ENCODE measurements around the gene UBAC2. TPM values are rescaled to one million over a fixed set of nuclear protein-coding genes. Genes with fewer than 3 reads are reported as not detected.

Gene UBAC2
- total RNA-seq, 4 donors from 2014 or later: 67.3 to 111 (median 93.8) TPM

DNA sequence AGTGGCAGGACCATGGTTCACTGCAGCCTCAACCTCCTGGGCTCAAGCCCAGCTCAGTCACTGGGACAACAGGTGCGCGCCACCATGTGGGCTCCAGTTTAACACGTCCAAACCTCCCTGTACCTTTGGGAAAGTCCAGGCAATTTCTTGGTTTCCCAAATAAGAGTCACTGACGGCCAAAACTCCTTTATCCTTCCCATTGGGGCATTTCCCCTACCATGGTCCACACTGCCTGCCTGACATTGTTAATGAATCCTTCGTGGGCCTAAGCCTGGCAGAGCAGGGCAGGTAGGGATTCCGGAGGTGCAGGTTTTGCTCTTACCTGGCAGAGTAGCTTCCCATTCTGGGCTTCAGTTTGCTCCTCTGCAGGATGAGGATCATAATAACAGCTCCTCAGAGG lies 234.5 kb downstream of the UBAC2 start:
- Histone ChIP-seq H3K4me1 (peaks cover 23% of the 10 kb centered on the region), H3K9me3 (no peaks in the 10 kb centered on the region), H3K27ac (no peak overlapping the region), H3K4me3 (no peak overlapping the region), H3K36me3 (no peaks in the 10 kb centered on the region), H3K27me3 (peaks cover 7% of the 10 kb centered on the region)
- DNase-seq (ENCODE audit: low spot score in 2 of 2): no peak
- 93% methylated on average over 6 of the region's 6 CpGs for WGBS
- TF ChIP-seq EP300 (IDR thresholded peaks at IDR 0.05) (no peak), POLR2AphosphoS5 (IDR thresholded peaks at IDR 0.05) (no peak), CTCF (IDR thresholded peaks at IDR 0.05) (no peak), POLR2A (IDR thresholded peaks at IDR 0.05) (no peak)

DNA sequence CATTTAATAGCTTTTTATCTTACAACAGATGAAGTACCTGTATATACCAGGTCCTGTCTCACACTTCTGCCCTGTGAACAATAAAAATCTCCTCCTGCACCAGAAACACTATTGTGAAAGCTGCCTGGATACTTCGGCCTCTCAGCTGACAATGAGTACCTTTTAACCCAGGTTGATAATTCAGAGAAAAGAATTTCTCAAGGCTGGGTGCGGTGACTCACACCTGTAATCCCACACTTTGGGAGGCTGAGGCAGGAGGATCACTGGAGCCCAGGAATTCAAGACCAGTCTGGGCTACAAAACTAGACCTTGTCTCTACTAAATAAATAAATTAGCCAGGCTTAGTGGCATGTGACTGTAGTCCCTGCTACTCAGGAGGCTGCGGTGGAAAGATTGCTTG lies 235.3 kb downstream of the UBAC2 start:
- Histone ChIP-seq H3K9me3 (no peaks in the 10 kb centered on the region), H3K4me3 (no peak overlapping the region), H3K36me3 (no peaks in the 10 kb centered on the region), H3K4me1 (peaks cover 23% of the 10 kb centered on the region), H3K27ac (no peak overlapping the region), H3K27me3 (peaks cover 7% of the 10 kb centered on the region)
- DNase-seq (ENCODE audit: low spot score in 2 of 2): no peak
- WGBS: 67% methylated on average over 3 of the region's 3 CpGs
- TF ChIP-seq POLR2A (IDR thresholded peaks at IDR 0.05) (no peak), POLR2AphosphoS5 (IDR thresholded peaks at IDR 0.05) (no peak), EP300 (IDR thresholded peaks at IDR 0.05) (no peak), CTCF (IDR thresholded peaks at IDR 0.05) (no peak)

Other genes starting within 250 kb of the UBAC2 start
- 100 to 1,000 TPM; 121 to 240 (median 200) TPM for gene DOCK9, start 222.8 kb upstream of the UBAC2 start, total RNA-seq
- not detected for gene GPR18, start 57.5 kb downstream of the UBAC2 start, total RNA-seq
- 1 to 10 TPM; 2.3 to 7.0 (median 4.4) TPM for gene GPR183, start 106.5 kb downstream of the UBAC2 start, total RNA-seq

All from suprapubic skin (tissue), 4 donors.